ENCODE data around the gene HAVCR2. TPM values are rescaled to one million over a fixed set of nuclear protein-coding genes. Genes with fewer than 3 reads are reported as not detected.

The HAVCR2 gene
- total RNA-seq, 2 donors from 2014 or later: 1.8 to 2.8 TPM

DNA sequence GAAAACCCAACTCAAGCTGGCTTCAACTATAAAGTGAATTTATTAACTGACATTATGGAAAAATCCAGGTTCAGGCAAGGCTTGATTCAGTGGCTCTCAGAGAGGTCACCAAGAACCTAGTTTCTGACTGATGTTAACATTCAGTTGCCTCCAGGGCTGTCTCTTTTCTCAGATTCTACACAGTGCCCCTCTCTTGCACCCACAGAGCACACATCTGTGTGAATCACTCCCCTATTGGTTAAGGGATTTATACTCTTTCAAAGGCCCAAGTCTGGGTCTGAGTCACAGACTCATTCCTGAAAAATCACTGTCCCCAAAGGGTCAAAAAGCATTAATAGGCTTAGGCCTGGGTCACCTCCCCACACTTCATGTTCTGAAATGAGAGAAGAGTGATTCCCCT is 6.2 kb upstream of the HAVCR2 start:
- Histone ChIP-seq H3K4me3 (no peak overlapping the region), H3K4me1 (replicated peaks) (no peaks in the 10 kb centered on the region), H3K9me3 (no peaks in the 10 kb centered on the region), H3K36me3 (no peaks in the 10 kb centered on the region), H3K27me3 (replicated peaks; ENCODE audit: insufficient read depth) (no peaks in the 10 kb centered on the region), H3K27ac (no peak overlapping the region)
- no peak for DNase-seq (ENCODE audit: low spot score)
- intact Hi-C loops (cut with DNase I): no loop called here
- TF ChIP-seq POLR2A (IDR thresholded peaks at IDR 0.05) (no peak), POLR2AphosphoS5 (IDR thresholded peaks at IDR 0.05) (no peak)
- TF ChIP-seq, protein P1, sequence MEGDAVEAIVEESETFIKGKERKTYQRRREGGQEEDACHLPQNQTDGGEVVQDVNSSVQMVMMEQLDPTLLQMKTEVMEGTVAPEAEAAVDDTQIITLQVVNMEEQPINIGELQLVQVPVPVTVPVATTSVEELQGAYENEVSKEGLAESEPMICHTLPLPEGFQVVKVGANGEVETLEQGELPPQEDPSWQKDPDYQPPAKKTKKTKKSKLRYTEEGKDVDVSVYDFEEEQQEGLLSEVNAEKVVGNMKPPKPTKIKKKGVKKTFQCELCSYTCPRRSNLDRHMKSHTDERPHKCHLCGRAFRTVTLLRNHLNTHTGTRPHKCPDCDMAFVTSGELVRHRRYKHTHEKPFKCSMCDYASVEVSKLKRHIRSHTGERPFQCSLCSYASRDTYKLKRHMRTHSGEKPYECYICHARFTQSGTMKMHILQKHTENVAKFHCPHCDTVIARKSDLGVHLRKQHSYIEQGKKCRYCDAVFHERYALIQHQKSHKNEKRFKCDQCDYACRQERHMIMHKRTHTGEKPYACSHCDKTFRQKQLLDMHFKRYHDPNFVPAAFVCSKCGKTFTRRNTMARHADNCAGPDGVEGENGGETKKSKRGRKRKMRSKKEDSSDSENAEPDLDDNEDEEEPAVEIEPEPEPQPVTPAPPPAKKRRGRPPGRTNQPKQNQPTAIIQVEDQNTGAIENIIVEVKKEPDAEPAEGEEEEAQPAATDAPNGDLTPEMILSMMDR (IDR thresholded peaks at IDR 0.05): no peak

GRCh38 chr5:157113002-157113401 is 4.2 kb upstream of the HAVCR2 start:
- Histone ChIP-seq H3K4me3 (no peak overlapping the region), H3K4me1 (replicated peaks) (no peaks in the 10 kb centered on the region), H3K9me3 (no peaks in the 10 kb centered on the region), H3K27ac (no peak overlapping the region), H3K27me3 (replicated peaks; ENCODE audit: insufficient read depth) (no peaks in the 10 kb centered on the region), H3K36me3 (no peaks in the 10 kb centered on the region)
- DNase-seq (ENCODE audit: low spot score): no peak
- 33% methylated on average over 5 of the region's 5 CpGs for WGBS
- intact Hi-C loops (cut with DNase I): no loop called here
- no peak for TF ChIP-seq POLR2A (IDR thresholded peaks at IDR 0.05)
- TF ChIP-seq, protein P1 (IDR thresholded peaks at IDR 0.05): no peak
- no peak for TF ChIP-seq POLR2AphosphoS5 (IDR thresholded peaks at IDR 0.05)

DNA sequence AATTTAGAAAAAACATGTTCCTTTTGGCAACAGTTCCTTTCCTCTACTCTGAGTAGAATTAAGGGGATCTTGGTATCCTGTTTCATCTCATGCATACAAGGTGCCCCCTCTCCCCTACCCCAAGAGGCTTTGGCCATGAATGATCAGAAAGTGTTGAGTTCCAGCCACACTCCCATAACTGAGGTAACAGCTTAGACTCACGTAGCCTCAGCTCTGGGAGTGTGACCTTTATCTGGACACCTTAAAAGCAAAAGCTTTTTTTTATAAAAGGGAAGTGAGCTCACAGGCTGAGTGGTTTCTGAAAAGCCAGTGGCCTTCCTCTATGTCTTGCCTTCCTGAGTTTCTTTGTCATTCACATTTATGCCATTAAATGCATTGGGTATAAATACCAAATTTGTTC is 900 bp upstream of the HAVCR2 start:
- TF ChIP-seq, protein P1 (IDR thresholded peaks at IDR 0.05): no peak
- no peak for TF ChIP-seq POLR2AphosphoS5 (IDR thresholded peaks at IDR 0.05)
- TF ChIP-seq POLR2A (IDR thresholded peaks at IDR 0.05): no peak
- WGBS: 79% methylated on average over 1 of the region's 1 CpG
- Histone ChIP-seq H3K4me3 (no peak overlapping the region), H3K27me3 (replicated peaks; ENCODE audit: insufficient read depth) (no peaks in the 10 kb centered on the region), H3K4me1 (replicated peaks) (no peaks in the 10 kb centered on the region), H3K36me3 (no peaks in the 10 kb centered on the region), H3K9me3 (no peaks in the 10 kb centered on the region), H3K27ac (no peak overlapping the region)
- intact Hi-C loops (cut with DNase I): no loop called here
- DNase-seq (ENCODE audit: low spot score): no peak

GRCh38 chr5:157107508-157107907 is 1.3 kb downstream of the HAVCR2 start:
- no peak for DNase-seq (ENCODE audit: low spot score)
- Histone ChIP-seq H3K27ac (no peak overlapping the region), H3K27me3 (replicated peaks; ENCODE audit: insufficient read depth) (no peaks in the 10 kb centered on the region), H3K9me3 (no peaks in the 10 kb centered on the region), H3K36me3 (no peaks in the 10 kb centered on the region), H3K4me1 (replicated peaks) (no peaks in the 10 kb centered on the region), H3K4me3 (no peak overlapping the region)
- WGBS: 52% methylated on average over 3 of the region's 3 CpGs
- TF ChIP-seq POLR2A (IDR thresholded peaks at IDR 0.05) (no peak), POLR2AphosphoS5 (IDR thresholded peaks at IDR 0.05) (no peak)
- TF ChIP-seq, protein P1 (IDR thresholded peaks at IDR 0.05): no peak
- intact Hi-C loops (cut with DNase I): no loop called here

DNA sequence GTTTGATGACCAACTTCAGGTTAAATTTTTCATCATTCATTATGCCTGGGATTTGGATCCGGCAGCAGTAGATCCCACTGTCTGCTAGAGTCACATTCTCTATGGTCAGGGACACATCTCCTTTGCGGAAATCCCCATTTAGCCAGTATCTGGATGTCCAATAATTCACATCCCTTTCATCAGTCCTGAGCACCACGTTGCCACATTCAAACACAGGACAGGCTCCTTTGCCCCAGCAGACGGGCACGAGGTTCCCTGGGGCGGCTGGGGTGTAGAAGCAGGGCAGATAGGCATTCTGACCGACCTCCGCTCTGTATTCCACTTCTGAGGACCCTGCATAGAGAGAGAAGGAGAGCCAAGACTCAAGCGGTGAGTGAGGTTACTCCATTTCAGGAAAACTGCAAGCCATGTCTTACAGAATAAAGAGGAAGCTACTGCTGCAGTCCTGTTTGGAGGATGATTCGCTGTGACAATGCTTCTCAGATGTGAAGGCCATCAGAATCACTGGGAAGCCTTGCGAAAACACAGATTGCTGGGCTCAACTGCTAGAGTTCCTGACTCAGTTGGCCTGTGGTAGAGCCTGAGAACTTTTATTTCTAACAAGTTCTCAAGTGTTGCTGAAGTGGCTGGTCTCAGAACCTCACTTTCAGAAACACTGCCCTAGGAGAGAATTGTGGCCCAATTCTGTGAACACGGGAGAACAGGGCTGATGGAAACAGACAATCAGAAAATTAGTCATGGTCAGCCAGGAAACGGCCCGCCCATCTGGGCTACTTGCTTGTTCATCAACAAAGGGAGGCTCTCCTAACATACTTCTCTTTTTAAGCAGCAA is 2.0 kb downstream of the HAVCR2 start:
- TF ChIP-seq POLR2A (IDR thresholded peaks at IDR 0.05) (no peak), POLR2AphosphoS5 (IDR thresholded peaks at IDR 0.05) (no peak)
- TF ChIP-seq, protein P1 (IDR thresholded peaks at IDR 0.05): no peak
- WGBS: 82% methylated on average over 14 of the region's 14 CpGs
- Histone ChIP-seq H3K4me3 (no peak overlapping the region), H3K4me1 (replicated peaks) (no peaks in the 10 kb centered on the region), H3K27me3 (replicated peaks; ENCODE audit: insufficient read depth) (no peaks in the 10 kb centered on the region), H3K36me3 (no peaks in the 10 kb centered on the region), H3K9me3 (no peaks in the 10 kb centered on the region), H3K27ac (no peak overlapping the region)
- no peak for DNase-seq (ENCODE audit: low spot score)
- intact Hi-C loops (cut with DNase I): no loop called here

Data from prostate gland (tissue), 2 donors.